T-helper 2 cell (primary cell): Measurements from ENCODE around the gene MSI2.
A peak's percentile ranks its signal among the peaks of the same experiment; 100 is the strongest.

Experiments
- DNase-seq, 5 experiments: peaks; one replicate each; pipeline versions ENCODE4 v3.0.0 to v3.0.0-alpha.2; 2012 to 2022

Gene MSI2

GRCh38 chr17:57443781-57444180, 187.5 kb downstream of the MSI2 start:
- DNase-seq: no peak

- no peak for DNase-seq
Observed at GRCh38 chr17:57444682-57445450, 188.5 kb downstream of the MSI2 start.

GRCh38 chr17:57445772-57446472, 189.6 kb downstream of the MSI2 start:
- no peak for DNase-seq

GRCh38 chr17:57447357-57447989, 191.2 kb downstream of the MSI2 start:
- no peak for DNase-seq

GRCh38 chr17:57447990-57448758, 191.9 kb downstream of the MSI2 start:
- no peak for DNase-seq

GRCh38 chr17:57448759-57449283, 192.5 kb downstream of the MSI2 start:
- no peak for DNase-seq

GRCh38 chr17:57451191-57451590, 194.9 kb downstream of the MSI2 start:
- DNase-seq: peak in 1 of 5 experiments; percentile 30

- DNase-seq: no peak
Observed at GRCh38 chr17:57451643-57452042, 195.3 kb downstream of the MSI2 start.

GRCh38 chr17:57453841-57454425, 197.6 kb downstream of the MSI2 start:
- no peak for DNase-seq

- no peak for DNase-seq
Observed at GRCh38 chr17:57454729-57455062, 198.4 kb downstream of the MSI2 start.

- peak in 2 of 5 experiments; percentile 51 to 81 for DNase-seq
Observed at GRCh38 chr17:57455063-57455914, 199.0 kb downstream of the MSI2 start.

- no peak for DNase-seq
Observed at GRCh38 chr17:57456622-57457021, 200.3 kb downstream of the MSI2 start.

GRCh38 chr17:57457188-57457587, 200.9 kb downstream of the MSI2 start:
- no peak for DNase-seq

GRCh38 chr17:57458718-57459285, 202.5 kb downstream of the MSI2 start:
- no peak for DNase-seq

- DNase-seq: peak in 1 of 5 experiments; percentile 67
Observed at GRCh38 chr17:57459286-57459915, 203.1 kb downstream of the MSI2 start.

- DNase-seq: peak in 1 of 5 experiments; percentile 35
Observed at GRCh38 chr17:57461082-57461481, 204.8 kb downstream of the MSI2 start.

GRCh38 chr17:57462007-57462579, 205.8 kb downstream of the MSI2 start:
- DNase-seq: no peak

GRCh38 chr17:57463103-57463885, 207.0 kb downstream of the MSI2 start:
- peak in 2 of 5 experiments; percentile 81 to 91 for DNase-seq

GRCh38 chr17:57464191-57464864, 208.0 kb downstream of the MSI2 start:
- no peak for DNase-seq
